ENCODE data around the gene INSL6. TPM values are rescaled to one million over a fixed set of nuclear protein-coding genes. Genes with fewer than 3 reads are reported as not detected.
"Not testable (repeated sequence)": the region's sequence is repeated elsewhere in the genome, so short reads cannot be mapped to it uniquely, and the experiment has no call there.

INSL6 gene
- total RNA-seq, 2 experiments from 2014 or later = not detected

DNA sequence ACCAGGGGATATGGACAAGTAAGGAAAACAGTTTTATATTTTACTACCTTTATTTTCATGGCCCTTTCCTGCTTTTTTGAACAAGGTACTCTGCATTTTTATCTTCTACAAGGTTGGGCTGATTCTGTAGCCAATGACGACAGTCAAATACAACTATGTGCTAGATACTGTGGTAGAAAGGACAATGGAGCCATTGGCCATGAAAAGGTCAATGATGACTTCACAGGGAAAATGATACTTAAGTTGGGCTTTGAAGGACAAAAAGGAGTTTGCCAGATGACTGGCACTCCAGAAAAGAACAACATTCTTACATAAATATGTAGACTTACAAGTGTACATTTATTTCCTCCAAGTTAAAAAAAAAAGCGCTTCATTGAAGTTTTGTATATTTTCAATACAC lies 663 bp downstream of the INSL6 start:
- ATAC-seq (ENCODE audit: poor library complexity) (no peak), DNase-seq (no peak)
- no peak overlapping the region for H3K27ac Mint-ChIP-seq
- Histone ChIP-seq H3K36me3 (ENCODE audit: insufficient read depth, low read length) (no peaks in the 10 kb centered on the region), H3K27ac (ENCODE audit: low read depth in 1 of 2, low read length in 2 of 2) (no peak overlapping the region), H3K9me3 (ENCODE audit: control insufficient read depth in 1 of 2, insufficient read depth in 1 of 2, low read length in 2 of 2) (no peaks in the 10 kb centered on the region), H3K4me1 (ENCODE audit: insufficient read depth, low read length) (peaks cover 5% of the 10 kb centered on the region), H3K27me3 (ENCODE audit: control insufficient read depth in 1 of 2, insufficient read depth in 2 of 2, low read length in 2 of 2) (no peaks in the 10 kb centered on the region), H3K4me3 (ENCODE audit: low read length) (no peak overlapping the region)
- H3K4me1 Mint-ChIP-seq (ENCODE audit: low read depth) = peaks cover 12% of the 10 kb centered on the region
- intact Hi-C loops (cut with DNase I, micrococcal nuclease) = loop anchor here in 1 of 2 experiments (5.0 kb wide), 2 partner anchors 258 to 422 kb away; no protein-coding TSS in a partner anchor
- TF ChIP-seq, protein P1, sequence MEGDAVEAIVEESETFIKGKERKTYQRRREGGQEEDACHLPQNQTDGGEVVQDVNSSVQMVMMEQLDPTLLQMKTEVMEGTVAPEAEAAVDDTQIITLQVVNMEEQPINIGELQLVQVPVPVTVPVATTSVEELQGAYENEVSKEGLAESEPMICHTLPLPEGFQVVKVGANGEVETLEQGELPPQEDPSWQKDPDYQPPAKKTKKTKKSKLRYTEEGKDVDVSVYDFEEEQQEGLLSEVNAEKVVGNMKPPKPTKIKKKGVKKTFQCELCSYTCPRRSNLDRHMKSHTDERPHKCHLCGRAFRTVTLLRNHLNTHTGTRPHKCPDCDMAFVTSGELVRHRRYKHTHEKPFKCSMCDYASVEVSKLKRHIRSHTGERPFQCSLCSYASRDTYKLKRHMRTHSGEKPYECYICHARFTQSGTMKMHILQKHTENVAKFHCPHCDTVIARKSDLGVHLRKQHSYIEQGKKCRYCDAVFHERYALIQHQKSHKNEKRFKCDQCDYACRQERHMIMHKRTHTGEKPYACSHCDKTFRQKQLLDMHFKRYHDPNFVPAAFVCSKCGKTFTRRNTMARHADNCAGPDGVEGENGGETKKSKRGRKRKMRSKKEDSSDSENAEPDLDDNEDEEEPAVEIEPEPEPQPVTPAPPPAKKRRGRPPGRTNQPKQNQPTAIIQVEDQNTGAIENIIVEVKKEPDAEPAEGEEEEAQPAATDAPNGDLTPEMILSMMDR (IDR thresholded peaks at IDR 0.05) = no peak
- H3K4me3 Mint-ChIP-seq = no peak overlapping the region
- no peaks in the 10 kb centered on the region for H3K36me3 Mint-ChIP-seq (ENCODE audit: low read depth)
- ChIA-PET CTCF (no interaction called here), POLR2A (no interaction called here)
- H3K9me3 Mint-ChIP-seq = no peaks in the 10 kb centered on the region
- no peaks in the 10 kb centered on the region for H3K27me3 Mint-ChIP-seq

DNA sequence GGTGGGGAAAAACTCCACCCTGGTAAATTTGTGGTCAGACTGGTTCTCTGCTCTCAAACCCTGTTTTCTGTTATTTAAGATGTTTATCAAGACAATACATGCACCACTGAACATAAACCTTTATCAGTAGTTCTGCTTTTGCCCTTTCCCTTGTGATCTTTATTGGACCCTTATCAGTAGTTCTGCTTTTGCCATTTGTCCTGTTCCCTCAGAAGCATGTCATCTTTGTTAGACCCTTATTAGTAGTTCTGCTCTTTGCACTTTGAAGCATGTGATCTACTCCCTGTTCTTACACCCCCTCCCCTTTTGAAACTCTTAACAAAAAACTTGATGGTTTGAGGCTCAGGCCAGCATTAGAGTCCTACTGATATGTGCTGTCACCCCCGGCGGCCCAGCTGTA lies 4.8 kb downstream of the INSL6 start:
- intact Hi-C loops (cut with DNase I, micrococcal nuclease); H3K36me3 Mint-ChIP-seq (ENCODE audit: low read depth); H3K36me3 ChIP-seq (ENCODE audit: insufficient read depth, low read length); H3K9me3 ChIP-seq (ENCODE audit: control insufficient read depth in 1 of 2, insufficient read depth in 1 of 2, low read length in 2 of 2); CTCF ChIA-PET; H3K27me3 ChIP-seq (ENCODE audit: control insufficient read depth in 1 of 2, insufficient read depth in 2 of 2, low read length in 2 of 2); H3K27ac ChIP-seq (ENCODE audit: low read depth in 1 of 2, low read length in 2 of 2); H3K4me3 Mint-ChIP-seq; DNase-seq; H3K4me1 ChIP-seq (ENCODE audit: insufficient read depth, low read length); ATAC-seq (ENCODE audit: poor library complexity); H3K27ac Mint-ChIP-seq; H3K9me3 Mint-ChIP-seq; H3K4me3 ChIP-seq (ENCODE audit: low read length); POLR2A ChIA-PET; H3K27me3 Mint-ChIP-seq: not testable (repeated sequence)
- peaks cover 16% of the 10 kb centered on the region for H3K4me1 Mint-ChIP-seq (ENCODE audit: low read depth)

- intact Hi-C loops (cut with DNase I, micrococcal nuclease) = no loop called here
- TF ChIP-seq, protein P1 (IDR thresholded peaks at IDR 0.05) = no peak
- CTCF ChIA-PET = interaction anchor here (0.5 kb wide), 1 partner anchor 400 kb away, joined by 3 read pairs; no protein-coding TSS in a partner anchor
- Histone ChIP-seq H3K27me3 (ENCODE audit: control insufficient read depth in 1 of 2, insufficient read depth in 2 of 2, low read length in 2 of 2) (no peaks in the 10 kb centered on the region), H3K4me1 (ENCODE audit: insufficient read depth, low read length) (peaks cover 9% of the 10 kb centered on the region), H3K4me3 (ENCODE audit: low read length) (no peak overlapping the region), H3K9me3 (ENCODE audit: control insufficient read depth in 1 of 2, insufficient read depth in 1 of 2, low read length in 2 of 2) (no peaks in the 10 kb centered on the region), H3K27ac (ENCODE audit: low read depth in 1 of 2, low read length in 2 of 2) (no peak overlapping the region), H3K36me3 (ENCODE audit: insufficient read depth, low read length) (no peaks in the 10 kb centered on the region)
- H3K36me3 Mint-ChIP-seq (ENCODE audit: low read depth) = no peaks in the 10 kb centered on the region
- H3K9me3 Mint-ChIP-seq = no peaks in the 10 kb centered on the region
- ATAC-seq (ENCODE audit: poor library complexity) = peak; percentile 92
- peaks cover 16% of the 10 kb centered on the region for H3K4me1 Mint-ChIP-seq (ENCODE audit: low read depth)
- H3K4me3 Mint-ChIP-seq = no peak overlapping the region
- DNase-seq = peak in 7 of 14 experiments; percentile 8 to 65 (median 25)
- H3K27ac Mint-ChIP-seq = peak overlapping the region; percentile 2
- POLR2A ChIA-PET = interaction anchor here (1.1 to 1.6 kb wide), 2 partner anchors 271 to 380 kb away, joined by 3 to 4 read pairs; no protein-coding TSS in a partner anchor
- no peaks in the 10 kb centered on the region for H3K27me3 Mint-ChIP-seq
Observed at GRCh38 chr9:5178126-5178805, 7.2 kb downstream of the INSL6 start.

GRCh38 chr9:5146241-5146640 lies 39.2 kb downstream of the INSL6 start:
- TF ChIP-seq, protein P1 (IDR thresholded peaks at IDR 0.05) = no peak
- Histone ChIP-seq H3K27me3 (ENCODE audit: control insufficient read depth in 1 of 2, insufficient read depth in 2 of 2, low read length in 2 of 2) (no peaks in the 10 kb centered on the region), H3K36me3 (ENCODE audit: insufficient read depth, low read length) (peaks cover 12% of the 10 kb centered on the region), H3K4me1 (ENCODE audit: insufficient read depth, low read length) (no peaks in the 10 kb centered on the region), H3K27ac (ENCODE audit: low read depth in 1 of 2, low read length in 2 of 2) (no peak overlapping the region), H3K4me3 (ENCODE audit: low read length) (no peak overlapping the region), H3K9me3 (ENCODE audit: control insufficient read depth in 1 of 2, insufficient read depth in 1 of 2, low read length in 2 of 2) (peaks cover 0 to 17% of the 10 kb centered on the region in 2 experiments)
- Mint-ChIP-seq H3K4me3 (no peak overlapping the region), H3K36me3 (ENCODE audit: low read depth) (peaks cover 71% of the 10 kb centered on the region), H3K9me3 (peaks cover 29% of the 10 kb centered on the region), H3K27ac (no peak overlapping the region), H3K27me3 (no peaks in the 10 kb centered on the region), H3K4me1 (ENCODE audit: low read depth) (no peaks in the 10 kb centered on the region)
- ATAC-seq (ENCODE audit: poor library complexity) = no peak
- no peak for DNase-seq
- ChIA-PET POLR2A (no interaction called here), CTCF (no interaction called here)
- intact Hi-C loops (cut with DNase I, micrococcal nuclease) = no loop called here

All from CD4-positive, alpha-beta T cell (primary cell).